Measurements from ENCODE around the gene LMOD2.

LMOD2 gene

GRCh38 chr7:123673752-123674398, 18.2 kb downstream of the LMOD2 start:
- no peak for DNase-seq

- DNase-seq = no peak
Observed at GRCh38 chr7:123674399-123675180, 18.9 kb downstream of the LMOD2 start.

DNA sequence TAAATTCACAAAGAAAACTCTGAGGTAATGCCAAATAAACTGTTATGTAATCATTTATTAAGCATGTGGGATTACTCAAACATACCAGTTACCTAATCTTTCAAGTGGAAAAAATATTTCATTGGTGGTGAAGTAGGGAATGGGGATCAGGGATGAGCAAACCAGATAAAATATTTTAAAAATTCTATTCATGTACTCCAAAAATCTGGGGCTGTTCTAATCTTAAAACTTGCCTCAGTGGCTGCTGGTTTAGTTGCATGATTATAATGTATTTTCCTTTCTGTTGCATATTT, 19.5 kb downstream of the LMOD2 start:
- DNase-seq = no peak

DNA sequence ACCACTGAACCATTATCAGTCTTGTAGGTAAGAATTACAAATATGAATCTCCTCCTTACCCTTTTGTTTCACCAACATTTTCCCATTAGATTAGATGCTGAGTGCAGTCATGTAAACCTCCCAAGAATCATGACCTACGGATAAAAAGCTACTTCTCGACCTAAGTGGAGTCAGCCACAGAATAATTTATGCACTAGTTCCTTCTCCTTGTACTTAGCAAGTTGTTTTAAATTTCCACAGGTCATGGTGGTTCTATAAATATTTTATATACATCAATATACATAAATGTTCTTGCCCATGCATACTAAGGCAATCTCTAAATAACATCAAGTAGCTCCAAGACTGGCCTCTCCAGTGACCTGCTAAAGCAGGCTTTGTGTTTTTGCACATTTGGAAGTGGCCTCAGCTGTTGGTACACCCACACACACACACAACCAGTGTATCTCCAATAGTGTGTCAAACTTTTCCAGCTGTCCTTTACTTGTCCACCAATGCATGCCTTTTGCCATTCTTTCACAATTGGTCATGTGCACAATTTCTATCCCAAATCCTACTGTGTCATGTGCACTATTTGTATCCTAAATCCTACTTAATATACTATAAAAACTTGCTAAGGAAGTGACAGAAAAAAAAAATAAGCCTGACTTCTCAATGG, 21.5 kb downstream of the LMOD2 start:
- no peak for DNase-seq

- DNase-seq = no peak
Observed at GRCh38 chr7:123679614-123680013, 23.9 kb downstream of the LMOD2 start.

- no peak for DNase-seq
Observed at GRCh38 chr7:123680580-123680979, 24.9 kb downstream of the LMOD2 start.

- DNase-seq = no peak
Observed at GRCh38 chr7:123681561-123681960, 25.9 kb downstream of the LMOD2 start.

GRCh38 chr7:123682690-123683089, 27.0 kb downstream of the LMOD2 start:
- DNase-seq = peak; percentile 71

DNA sequence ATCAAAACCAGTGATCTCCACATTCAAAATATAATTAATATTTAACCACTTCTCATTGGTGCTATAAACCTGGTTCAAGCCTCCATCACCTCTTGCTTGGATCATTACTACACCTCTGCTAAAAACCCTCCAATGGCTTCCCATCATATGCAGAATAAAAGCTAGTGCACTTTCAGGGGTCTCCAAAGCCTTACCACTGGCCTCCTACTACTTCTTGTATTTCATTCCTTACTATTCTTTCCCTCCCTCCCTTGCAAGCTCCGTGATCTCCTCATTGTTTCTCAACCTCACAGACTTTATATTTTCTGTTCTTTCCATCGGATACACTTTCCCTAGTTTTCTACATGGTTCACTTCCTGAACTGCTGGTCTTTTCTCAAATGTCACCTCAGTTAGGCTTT, 31.5 kb downstream of the LMOD2 start:
- DNase-seq = no peak

- DNase-seq = no peak
Observed at GRCh38 chr7:123687727-123688126, 32.1 kb downstream of the LMOD2 start.

- DNase-seq = no peak
Observed at GRCh38 chr7:123689250-123689649, 33.6 kb downstream of the LMOD2 start.

- DNase-seq = no peak
Observed at GRCh38 chr7:123690550-123690949, 34.9 kb downstream of the LMOD2 start.

- DNase-seq = peak; percentile 85
Observed at GRCh38 chr7:123692471-123692877, 36.8 kb downstream of the LMOD2 start.

DNA sequence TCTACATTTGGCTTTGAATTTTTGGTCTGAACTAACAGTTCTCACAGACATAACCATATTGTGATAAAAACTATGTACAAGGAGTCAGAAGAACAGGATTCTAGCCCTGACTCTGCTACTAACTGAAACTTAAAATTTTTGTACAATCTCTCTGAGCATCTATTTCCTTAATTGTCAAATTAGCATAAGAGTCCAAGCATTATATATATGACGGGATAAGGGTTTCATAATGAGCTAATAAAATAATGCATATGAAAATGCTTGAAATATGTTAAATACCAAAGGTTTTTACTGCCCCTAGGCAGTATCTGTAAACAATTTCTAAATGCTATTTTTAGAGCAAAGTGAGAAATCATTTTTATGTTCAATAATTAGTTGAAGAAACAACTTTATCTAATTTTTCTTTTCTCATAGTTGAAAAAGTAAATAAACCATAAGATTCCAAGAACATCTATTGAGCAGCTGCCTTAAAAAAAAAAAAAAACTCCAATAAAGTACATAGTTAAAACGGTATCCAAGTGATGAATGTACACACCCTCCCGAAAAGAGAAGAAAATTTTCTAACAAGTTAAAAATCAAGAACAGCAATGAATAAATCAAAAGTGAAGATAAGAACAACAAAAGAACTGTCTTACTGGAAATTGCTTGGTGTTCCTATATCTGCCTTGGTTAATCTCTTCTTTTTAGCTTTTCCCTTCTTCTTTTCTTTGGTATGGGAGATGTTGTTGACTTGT, 40.4 kb downstream of the LMOD2 start:
- DNase-seq = no peak

GRCh38 chr7:123705211-123705901, 49.7 kb downstream of the LMOD2 start:
- no peak for DNase-seq

GRCh38 chr7:123709525-123709924, 53.9 kb downstream of the LMOD2 start:
- no peak for DNase-seq

DNA sequence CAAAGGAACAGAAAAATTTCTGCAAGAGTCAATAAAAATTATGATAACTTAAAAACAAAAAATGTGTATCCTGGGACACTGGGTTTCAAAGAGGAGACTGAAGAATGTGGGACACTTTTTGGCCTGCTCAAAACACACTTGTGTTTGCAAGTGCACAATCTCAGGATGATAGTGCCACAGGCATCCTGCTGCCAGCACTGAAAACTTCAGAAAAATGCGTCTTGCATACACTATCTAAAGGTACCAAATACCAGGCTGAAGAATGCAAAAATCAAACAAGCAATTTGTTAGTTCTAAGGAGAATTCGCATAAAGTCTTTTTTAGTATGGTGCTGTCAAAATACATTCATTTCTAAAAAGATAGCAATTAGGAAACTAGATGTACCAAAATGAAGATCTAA, 55.0 kb downstream of the LMOD2 start:
- DNase-seq = no peak

DNA sequence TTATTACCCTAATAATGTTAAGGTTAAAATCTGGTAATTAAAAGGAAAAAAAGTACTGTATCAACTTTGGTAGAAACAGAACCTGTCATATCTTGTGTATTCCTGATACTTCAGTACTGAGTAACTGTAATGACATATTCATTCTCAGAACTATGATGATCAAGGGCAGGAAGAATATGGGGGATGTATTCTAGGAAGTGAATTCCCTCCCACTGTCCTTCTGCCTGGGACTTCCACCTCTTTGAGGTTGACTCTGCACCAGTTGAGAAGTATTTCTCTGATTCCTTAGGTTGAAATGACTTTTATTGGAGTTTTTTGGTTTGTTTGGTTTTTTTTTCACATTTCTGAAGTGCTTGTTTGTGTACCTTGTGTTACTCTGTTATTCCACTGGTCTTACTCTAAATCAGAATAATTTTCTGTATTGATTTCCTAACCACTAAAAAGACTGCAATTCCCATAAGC, 56.2 kb downstream of the LMOD2 start:
- no peak for DNase-seq

DNA sequence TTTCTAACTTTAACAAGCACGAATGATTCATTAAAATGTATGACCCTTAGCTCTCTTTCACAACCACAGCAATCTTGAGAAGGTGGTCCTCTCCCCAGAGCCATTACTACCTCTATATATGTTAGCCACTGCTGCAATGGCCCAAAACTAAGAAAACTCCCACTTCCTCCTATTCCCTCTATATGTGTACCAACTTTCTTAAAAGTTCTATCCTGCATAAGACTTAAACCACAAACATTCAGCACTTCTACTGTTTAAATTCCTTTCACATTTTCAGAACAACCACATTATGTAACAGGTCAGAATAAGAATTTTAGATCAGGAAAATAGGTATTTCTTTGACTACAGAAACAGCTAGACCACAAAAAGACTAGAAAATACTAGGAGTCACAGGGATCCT, 57.0 kb downstream of the LMOD2 start:
- no peak for DNase-seq
